ENCODE data around the gene CDC27.
"Not testable (repeated sequence)": the region's sequence is repeated elsewhere in the genome, so short reads cannot be mapped to it uniquely, and the experiment has no call there.

The CDC27 gene

GRCh38 chr17:47190243-47190642 is 1.1 kb upstream of the CDC27 start:
- no peak for DNase-seq

- DNase-seq, result no peak
Measured at GRCh38 chr17:47189732-47190237, 690 bp upstream of the CDC27 start.

- peak; percentile 25 for DNase-seq
Measured at GRCh38 chr17:47188271-47188875, 722 bp downstream of the CDC27 start.

- DNase-seq, result no peak
Measured at GRCh38 chr17:47184681-47185080, 4.4 kb downstream of the CDC27 start.

GRCh38 chr17:47180988-47181387 is 8.1 kb downstream of the CDC27 start:
- not testable (repeated sequence) for DNase-seq

GRCh38 chr17:47180337-47180736 is 8.8 kb downstream of the CDC27 start:
- no peak for DNase-seq

GRCh38 chr17:47179141-47179540 is 10.0 kb downstream of the CDC27 start:
- DNase-seq, result no peak

GRCh38 chr17:47177261-47177660 is 11.8 kb downstream of the CDC27 start:
- no peak for DNase-seq

- no peak for DNase-seq
Measured at GRCh38 chr17:47176389-47176826, 12.7 kb downstream of the CDC27 start.

- not testable (repeated sequence) for DNase-seq
Measured at GRCh38 chr17:47174823-47175222, 14.3 kb downstream of the CDC27 start.

GRCh38 chr17:47172696-47173565 is 16.2 kb downstream of the CDC27 start:
- DNase-seq, result peak; percentile 65

GRCh38 chr17:47170710-47171109 is 18.4 kb downstream of the CDC27 start:
- no peak for DNase-seq

- not testable (repeated sequence) for DNase-seq
Measured at GRCh38 chr17:47168896-47169295, 20.2 kb downstream of the CDC27 start.

GRCh38 chr17:47166854-47167253 is 22.2 kb downstream of the CDC27 start:
- DNase-seq, result not testable (repeated sequence)

- DNase-seq, result no peak
Measured at GRCh38 chr17:47165137-47165536, 24.0 kb downstream of the CDC27 start.

- no peak for DNase-seq
Measured at GRCh38 chr17:47164263-47164662, 24.8 kb downstream of the CDC27 start.

GRCh38 chr17:47162013-47162622 is 27.0 kb downstream of the CDC27 start:
- DNase-seq, result no peak

- DNase-seq, result no peak
Measured at GRCh38 chr17:47159315-47159714, 29.8 kb downstream of the CDC27 start.

- DNase-seq, result no peak
Measured at GRCh38 chr17:47145351-47145750, 43.7 kb downstream of the CDC27 start.

GRCh38 chr17:47135235-47135634 is 53.9 kb downstream of the CDC27 start:
- no peak for DNase-seq

GRCh38 chr17:47134354-47134753 is 54.7 kb downstream of the CDC27 start:
- not testable (repeated sequence) for DNase-seq

GRCh38 chr17:47131761-47132160 is 57.3 kb downstream of the CDC27 start:
- DNase-seq, result no peak

- DNase-seq, result not testable (repeated sequence)
Measured at GRCh38 chr17:47126835-47127234, 62.3 kb downstream of the CDC27 start.

- DNase-seq, result not testable (repeated sequence)
Measured at GRCh38 chr17:47123262-47123661, 65.8 kb downstream of the CDC27 start.

Data from MV-4-11 (cell line).